Measurements from ENCODE around the gene POLR3F.

DNA sequence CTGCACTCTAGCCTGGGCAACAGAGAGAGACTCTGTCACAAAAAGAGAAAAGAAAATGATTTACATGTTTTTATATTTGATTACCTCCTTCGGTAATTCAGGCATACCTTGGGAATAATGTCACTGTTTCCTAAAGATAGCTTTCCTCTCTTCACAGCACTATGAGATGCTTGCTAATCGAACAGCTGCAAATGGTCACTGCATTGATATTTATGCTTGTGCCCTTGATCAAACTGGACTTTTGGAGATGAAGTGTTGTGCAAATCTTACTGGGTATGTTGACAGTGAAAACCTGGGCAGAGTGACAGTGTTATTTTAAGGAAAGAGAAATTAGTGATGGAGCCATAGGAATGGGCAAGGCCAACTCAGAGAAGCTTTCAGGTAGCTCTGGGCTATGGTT, 60.1 kb downstream of the POLR3F start:
- TF ChIP-seq CTCF (IDR thresholded peaks at IDR 0.05; ENCODE audit: low read depth, low read length) (no peak), EZH2phosphoT487 (IDR thresholded peaks at IDR 0.05; ENCODE audit: low read depth) (no peak)
